Suprapubic skin (tissue), 4 donors: ENCODE results near the gene SLX9. TPM values are rescaled to one million over a fixed set of nuclear protein-coding genes. Genes with fewer than 3 reads are reported as not detected.

Experiments
- DNase-seq, 2 donors: peaks; one replicate each; pipeline ENCODE4 v3.0.0-alpha.2; 2019; ENCODE audit warnings: low spot score in 2 of 2
- H3K27ac ChIP-seq: fragments of 200-600 bp; sonication (generic); one replicate; pipeline ENCODE4 v1.5.1; 2019
- H3K27me3 ChIP-seq: fragments of 200-600 bp; sonication (generic); one replicate; pipeline ENCODE4 v1.5.1; 2019
- H3K36me3 ChIP-seq: fragments of 200-600 bp; sonication (generic); one replicate; pipeline ENCODE4 v1.5.1; 2019
- H3K4me1 ChIP-seq: fragments of 200-600 bp; sonication (generic); one replicate; pipeline ENCODE4 v1.5.1; 2019
- H3K4me3 ChIP-seq: fragments of 200-600 bp; sonication (generic); one replicate; pipeline ENCODE4 v1.5.1; 2019; ENCODE audit warnings: mild to moderate bottlenecking
- H3K9me3 ChIP-seq: fragments of 200-600 bp; sonication (generic); one replicate; pipeline ENCODE4 v1.5.1; 2019
- CTCF ChIP-seq, 2 donors: fragments of 200-600 bp in 1 of 2; fragments of 450-650 bp in 1 of 2; sonication (generic) in 1 of 2; IDR thresholded peaks; one replicate each; pipeline ENCODE4 v1.5.1; 2016 to 2019; ENCODE audit warnings: antibody characterized with exemption in 2 of 2, mild to moderate bottlenecking in 1 of 2, moderate library complexity in 1 of 2
- EP300 ChIP-seq: sonication (generic); formaldehyde crosslinking; IDR thresholded peaks from one replicate; pipeline ENCODE4 v1.6.1; 2017; ENCODE audit warnings: antibody characterized with exemption
- POLR2A ChIP-seq, 2 donors: fragments of 450-650 bp; IDR thresholded peaks; one replicate each; pipeline ENCODE4 v1.6.1; 2017; ENCODE audit warnings: antibody characterized with exemption in 2 of 2, mild to moderate bottlenecking in 2 of 2, moderate library complexity in 2 of 2
- POLR2AphosphoS5 ChIP-seq, 3 donors: sonication (generic); formaldehyde crosslinking; IDR thresholded peaks; one replicate each; pipeline ENCODE4 v1.6.1; 2017; ENCODE audit warnings: antibody characterized with exemption in 3 of 3
- WGBS: methylation state at CpG from one replicate; pipeline ENCODE4 v1.1.5; 2018; 5-methylcytosine and 5-hydroxymethylcytosine counted together
- total RNA-seq, 4 donors: library from RNA; depleted of rRNA; stranded (reverse); fragments of >200 nt; gene quantifications; one replicate each; pipeline ENCODE4 v1.1.0, GENCODE V29; 2016

SLX9 gene
- total RNA-seq, 4 donors from 2014 or later, result 13.4 to 16.9 (median 14.4) TPM

GRCh38 chr21:44921928-44922327 is 17.9 kb upstream of the SLX9 start:
- DNase-seq, result no peak
- H3K4me1 ChIP-seq, result peaks cover 25% of the 10 kb centered on the region
- TF ChIP-seq POLR2AphosphoS5 (IDR thresholded peaks at IDR 0.05), result no peak
- H3K36me3 ChIP-seq, result no peaks in the 10 kb centered on the region
- no peak overlapping the region for H3K4me3 ChIP-seq
- no peak overlapping the region for H3K27ac ChIP-seq
- H3K9me3 ChIP-seq, result no peaks in the 10 kb centered on the region
- H3K27me3 ChIP-seq, result peaks cover 17% of the 10 kb centered on the region
- 69% methylated on average over 5 of the region's 5 CpGs for WGBS

- Histone ChIP-seq H3K27me3 (peaks cover 17% of the 10 kb centered on the region), H3K27ac (no peak overlapping the region), H3K4me1 (peaks cover 38% of the 10 kb centered on the region), H3K4me3 (no peak overlapping the region), H3K36me3 (no peaks in the 10 kb centered on the region), H3K9me3 (no peaks in the 10 kb centered on the region)
- TF ChIP-seq CTCF (IDR thresholded peaks at IDR 0.05), result no peak
- TF ChIP-seq EP300, result no peak
- DNase-seq, result no peak
- WGBS, result 82% methylated on average over 10 of the region's 10 CpGs
These were observed 16.2 kb upstream of the SLX9 start for GRCh38 chr21:44923480-44924084.

- Histone ChIP-seq H3K9me3 (no peaks in the 10 kb centered on the region), H3K36me3 (no peaks in the 10 kb centered on the region), H3K4me3 (no peak overlapping the region), H3K27me3 (peaks cover 20% of the 10 kb centered on the region), H3K4me1 (peaks cover 44% of the 10 kb centered on the region), H3K27ac (peak overlapping the region; percentile 29)
- TF ChIP-seq EP300, result no peak
- no peak for DNase-seq
- WGBS, result 47% methylated on average over 10 of the region's 10 CpGs
These were observed 15.0 kb upstream of the SLX9 start for GRCh38 chr21:44924606-44925377.

- no peaks in the 10 kb centered on the region for H3K36me3 ChIP-seq
- no peak overlapping the region for H3K4me3 ChIP-seq
- H3K9me3 ChIP-seq, result no peaks in the 10 kb centered on the region
- peak overlapping the region; percentile 29 for H3K27ac ChIP-seq
- H3K4me1 ChIP-seq, result peaks cover 44% of the 10 kb centered on the region
- no peak for DNase-seq
- TF ChIP-seq POLR2AphosphoS5 (IDR thresholded peaks at IDR 0.05), result no peak
- no peak for TF ChIP-seq EP300
- no peak for TF ChIP-seq CTCF (IDR thresholded peaks at IDR 0.05)
- no peak for TF ChIP-seq POLR2A (IDR thresholded peaks at IDR 0.05)
- H3K27me3 ChIP-seq, result peaks cover 20% of the 10 kb centered on the region
- 60% methylated on average over 1 of the region's 1 CpG for WGBS
These were observed 14.5 kb upstream of the SLX9 start for GRCh38 chr21:44925378-44925755.

- H3K4me1 ChIP-seq, result peaks cover 53% of the 10 kb centered on the region
- no peak overlapping the region for H3K27ac ChIP-seq
- H3K36me3 ChIP-seq, result no peaks in the 10 kb centered on the region
- no peaks in the 10 kb centered on the region for H3K9me3 ChIP-seq
- WGBS, result 65% methylated on average over 21 of the region's 24 CpGs
- no peak overlapping the region for H3K4me3 ChIP-seq
- peaks cover 30% of the 10 kb centered on the region for H3K27me3 ChIP-seq
- no peak for DNase-seq
- TF ChIP-seq CTCF (IDR thresholded peaks at IDR 0.05), result no peak
- TF ChIP-seq POLR2A (IDR thresholded peaks at IDR 0.05), result no peak
- no peak for TF ChIP-seq POLR2AphosphoS5 (IDR thresholded peaks at IDR 0.05)
- TF ChIP-seq EP300, result no peak
These were observed 13.3 kb upstream of the SLX9 start for GRCh38 chr21:44926331-44927101.

GRCh38 chr21:44927259-44927586 is 12.6 kb upstream of the SLX9 start:
- DNase-seq, result no peak
- 15% methylated on average over 3 of the region's 4 CpGs for WGBS
- peak overlapping the region; percentile 53 for H3K27ac ChIP-seq

More at GRCh38 chr21:44927259-44927586, 12.6 kb upstream of the SLX9 start:
- Histone ChIP-seq H3K4me1 (peaks cover 60% of the 10 kb centered on the region), H3K36me3 (no peaks in the 10 kb centered on the region), H3K9me3 (no peaks in the 10 kb centered on the region), H3K27me3 (peaks cover 37% of the 10 kb centered on the region), H3K4me3 (peak overlapping the region; percentile 22)
- no peak for TF ChIP-seq CTCF (IDR thresholded peaks at IDR 0.05)
- TF ChIP-seq POLR2A (IDR thresholded peaks at IDR 0.05), result no peak
- no peak for TF ChIP-seq POLR2AphosphoS5 (IDR thresholded peaks at IDR 0.05)
- TF ChIP-seq EP300, result no peak
